HuH-7 (cell line): ENCODE data around the gene DGCR8.
"Not testable (repeated sequence)": the region's sequence is repeated elsewhere in the genome, so short reads cannot be mapped to it uniquely, and the experiment has no call there.

ENCODE experiments used
- DNase-seq: peaks from one replicate; pipeline ENCODE4 v3.0.0; 2011; ENCODE audit warnings: low spot score

The DGCR8 gene

DNA sequence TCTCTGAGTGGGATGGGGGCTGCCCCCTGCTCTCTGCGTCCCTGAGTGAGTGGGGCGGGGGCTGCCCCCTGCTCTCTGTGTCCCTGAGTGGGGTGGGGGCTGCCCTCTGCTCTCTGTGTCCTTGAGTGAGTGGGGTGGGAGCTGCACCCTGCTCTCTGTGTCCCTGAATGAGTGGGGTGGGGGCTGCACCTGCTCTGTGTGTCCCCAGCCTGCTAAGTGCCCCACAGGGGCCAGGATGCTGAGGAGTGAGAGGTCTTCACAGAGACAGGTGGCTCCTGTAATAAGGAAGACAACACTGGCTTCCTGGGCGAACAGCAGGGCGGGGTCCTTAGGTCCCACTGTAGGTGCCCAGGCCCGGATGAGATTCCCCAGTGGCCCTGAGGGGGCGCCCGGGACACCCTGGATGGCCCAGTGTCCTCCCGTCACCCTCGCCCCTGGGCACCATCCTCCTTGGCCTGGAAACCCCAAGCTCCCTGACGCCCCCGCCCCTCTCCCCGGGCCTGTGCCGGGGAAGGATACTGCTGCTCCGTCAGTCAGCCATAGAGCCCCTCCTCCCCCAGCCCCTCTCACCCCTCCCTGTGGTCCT lies 74.7 kb downstream of the DGCR8 start:
- DNase-seq: peak; percentile 44

DNA sequence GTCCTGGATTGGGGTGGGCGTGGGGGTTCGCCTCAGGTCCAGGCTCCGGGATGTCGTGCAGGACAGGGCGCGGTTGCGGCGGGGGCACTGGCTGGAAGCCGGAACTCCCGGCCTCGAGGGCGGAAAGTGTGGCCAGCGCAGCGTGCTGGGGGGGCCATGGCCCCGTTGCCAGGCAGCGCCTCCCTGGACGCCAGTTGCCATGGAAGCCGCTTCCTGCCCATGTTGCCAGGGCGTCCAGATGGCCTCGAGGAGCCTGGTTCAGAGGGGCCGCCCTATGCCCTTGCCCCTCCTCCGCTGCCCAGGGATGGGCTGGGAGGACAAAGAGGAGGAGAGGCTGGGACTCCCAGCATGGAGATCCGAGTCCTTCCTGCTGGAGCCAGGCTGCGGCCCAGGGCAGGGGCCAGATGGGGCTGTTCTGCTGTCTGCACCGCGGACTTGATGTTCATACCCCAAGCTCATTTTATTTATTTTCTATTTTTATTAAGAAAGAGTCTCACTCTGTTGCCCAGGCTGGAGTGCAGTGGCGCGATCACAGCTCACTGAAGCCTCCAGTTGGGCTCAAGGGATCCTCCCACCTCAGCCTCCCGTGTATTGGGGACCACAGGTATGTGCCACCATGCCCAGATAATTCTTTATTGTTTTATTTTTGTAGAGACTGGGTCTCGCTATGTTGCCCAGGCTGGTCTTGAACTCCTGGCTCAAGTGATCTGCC lies 75.4 kb downstream of the DGCR8 start:
- DNase-seq: no peak

DNA sequence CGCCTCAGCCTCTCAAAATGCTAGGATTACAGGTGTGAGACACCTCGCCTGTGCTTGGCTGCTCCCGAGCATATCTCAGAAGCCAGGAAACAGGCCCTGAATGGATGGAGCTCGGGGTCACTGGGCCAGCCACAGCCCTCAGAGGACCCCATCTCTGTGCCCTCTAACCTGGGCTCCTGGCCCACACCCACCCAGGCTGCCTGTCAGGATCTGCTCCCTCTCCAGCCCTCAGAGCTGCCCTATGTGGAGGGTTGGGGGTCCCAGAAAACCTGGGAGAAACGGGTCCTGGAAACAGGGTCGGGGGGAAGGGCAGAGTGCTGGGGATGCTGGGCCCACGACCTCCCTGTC lies 76.0 kb downstream of the DGCR8 start:
- no peak for DNase-seq

DNA sequence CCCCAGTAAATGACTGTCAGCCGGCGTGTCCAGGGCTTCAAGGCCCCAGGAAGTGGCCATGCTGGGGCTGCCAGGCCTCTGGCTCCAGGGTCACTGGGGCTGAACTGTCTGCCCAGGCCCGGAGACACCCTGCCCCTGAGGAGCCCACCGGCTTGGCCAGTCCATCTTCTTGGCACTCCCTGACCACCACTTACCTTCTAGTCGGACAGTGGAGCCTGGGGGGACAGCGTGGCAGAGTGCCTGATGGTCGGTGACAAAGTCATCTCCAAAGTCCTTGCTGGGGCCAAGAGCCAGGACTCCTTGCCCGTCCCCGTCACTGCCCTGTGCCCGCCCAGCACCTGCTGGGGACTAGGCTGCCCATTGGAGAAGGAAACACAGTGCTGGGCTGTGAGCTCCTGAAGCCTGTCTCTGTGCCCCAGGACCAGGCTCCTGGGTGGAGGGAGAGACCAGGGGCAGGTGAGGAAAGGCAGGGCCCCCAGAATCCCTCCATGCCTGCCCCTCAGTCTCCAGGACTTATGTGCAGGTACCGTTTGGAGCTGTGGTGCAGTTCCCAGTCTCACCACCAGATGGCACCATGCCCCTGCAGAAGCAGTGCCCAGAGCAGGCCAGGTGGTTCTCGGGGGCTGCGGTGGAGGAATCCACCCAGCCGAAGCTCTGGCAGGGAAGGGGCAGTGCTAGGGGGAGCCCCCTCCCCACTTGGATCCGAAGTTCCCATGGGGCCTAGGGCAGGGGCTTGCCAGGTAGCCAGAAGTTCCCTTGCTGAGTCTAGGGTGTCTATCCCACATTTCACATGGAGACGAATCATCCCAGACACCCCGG lies 76.8 kb downstream of the DGCR8 start:
- peak; percentile 98 for DNase-seq

DNA sequence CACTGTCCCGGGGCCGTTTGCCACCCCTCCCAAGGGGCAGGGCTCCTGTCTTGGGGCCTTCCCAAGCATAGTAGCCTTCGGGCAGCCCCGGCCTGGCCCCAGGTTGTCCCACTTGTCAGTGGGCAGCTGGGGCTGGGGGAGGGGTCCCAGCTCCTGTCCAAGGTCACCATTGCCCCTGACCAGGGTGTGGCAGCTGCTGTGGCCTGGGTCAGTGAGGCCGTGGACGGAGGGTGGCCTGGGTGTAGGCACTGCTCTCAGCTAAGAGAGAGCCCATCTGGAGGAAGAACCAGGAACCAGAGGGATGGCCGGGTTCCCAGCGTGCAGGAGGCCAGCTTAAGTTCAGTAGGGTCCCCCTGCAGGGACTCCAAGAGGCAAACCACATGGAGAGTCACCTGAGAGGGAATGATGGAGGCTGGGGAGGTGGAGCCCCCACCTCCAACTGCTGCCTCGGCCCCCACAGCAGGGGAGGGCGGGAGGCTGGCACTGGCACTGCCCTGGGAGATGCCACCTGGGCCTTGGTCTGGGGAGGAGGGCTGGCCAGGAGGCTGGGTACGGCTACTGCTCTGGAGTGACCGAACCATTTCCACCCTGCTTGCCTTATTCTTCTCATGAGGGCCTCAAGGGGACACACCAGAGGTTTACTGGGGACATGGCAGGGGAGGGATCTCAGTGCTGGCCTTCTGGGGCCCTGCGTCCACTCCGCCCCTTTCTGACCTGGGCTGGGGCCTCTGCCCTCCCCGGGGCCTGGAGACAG lies 77.6 kb downstream of the DGCR8 start:
- DNase-seq: no peak

DNA sequence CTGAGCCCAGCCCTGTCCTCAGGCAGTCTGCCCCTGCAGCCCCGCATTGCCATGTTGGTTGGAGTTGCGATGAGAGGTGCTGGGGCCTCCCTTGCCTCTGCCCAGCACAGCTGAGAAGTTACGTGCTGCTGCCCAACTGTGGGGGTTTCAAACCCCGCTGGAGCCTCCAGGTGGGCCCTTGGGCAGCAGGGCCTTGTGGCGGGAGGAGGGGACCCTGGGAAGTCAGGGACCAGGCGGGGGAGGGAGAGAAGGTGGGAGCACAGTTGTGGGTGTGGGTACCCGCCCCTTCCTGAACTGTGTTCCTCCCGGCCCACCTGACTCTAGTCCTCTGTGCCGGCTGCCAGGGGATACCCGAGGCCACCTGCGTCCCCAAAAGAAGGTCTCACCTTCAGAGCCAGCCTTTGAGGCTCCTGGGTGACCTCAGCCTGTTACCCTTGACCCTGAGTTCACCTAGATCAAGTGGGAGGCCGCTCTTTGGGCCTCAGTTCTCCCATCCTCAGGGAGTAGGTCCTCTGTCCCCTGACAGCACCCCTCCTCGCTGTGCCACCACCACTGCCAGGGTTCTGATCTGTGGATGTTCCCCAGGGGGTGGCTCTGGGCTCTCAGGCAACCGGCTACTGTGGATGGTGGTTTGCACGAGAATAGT lies 78.5 kb downstream of the DGCR8 start:
- no peak for DNase-seq

DNA sequence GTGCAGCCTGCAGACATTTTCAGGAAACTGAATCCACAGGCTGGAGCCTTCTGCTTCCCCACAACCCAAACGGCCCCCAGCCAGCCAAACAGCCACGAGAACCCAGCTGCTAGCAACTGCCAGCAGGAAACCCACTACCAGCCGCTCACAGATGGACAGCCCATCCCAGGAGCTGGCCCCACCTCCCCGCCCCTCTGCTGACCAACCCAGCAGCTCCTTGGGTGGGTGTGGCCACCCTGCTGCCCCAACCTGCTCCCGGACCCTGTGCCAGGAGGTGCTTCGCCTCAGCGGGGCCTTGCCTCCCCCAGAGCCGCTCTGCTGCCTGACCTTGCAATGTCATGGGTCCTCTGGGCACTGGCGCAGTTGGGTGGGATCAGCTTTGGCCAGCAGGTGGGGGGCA lies 79.0 kb downstream of the DGCR8 start:
- DNase-seq: no peak

DNA sequence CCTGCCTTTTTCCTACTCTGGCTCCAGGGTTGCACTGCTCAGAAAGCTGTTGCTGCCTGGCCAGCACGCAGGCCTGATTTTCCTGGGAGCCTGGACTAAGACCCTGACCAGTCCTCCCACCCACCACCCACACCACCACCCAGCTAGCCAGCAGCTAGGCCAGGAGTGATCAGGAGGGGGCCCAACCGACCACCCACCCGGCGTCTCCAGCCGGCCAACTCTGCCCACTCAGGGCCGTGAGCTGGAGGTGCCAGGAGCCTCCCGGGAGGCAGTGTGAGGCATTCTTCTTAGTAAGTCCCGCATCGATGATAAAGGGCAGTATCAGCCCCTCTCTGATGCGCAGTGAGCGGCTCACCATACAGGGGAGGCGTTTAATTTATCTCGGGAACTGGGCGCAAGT lies 79.5 kb downstream of the DGCR8 start:
- DNase-seq: not testable (repeated sequence)

DNA sequence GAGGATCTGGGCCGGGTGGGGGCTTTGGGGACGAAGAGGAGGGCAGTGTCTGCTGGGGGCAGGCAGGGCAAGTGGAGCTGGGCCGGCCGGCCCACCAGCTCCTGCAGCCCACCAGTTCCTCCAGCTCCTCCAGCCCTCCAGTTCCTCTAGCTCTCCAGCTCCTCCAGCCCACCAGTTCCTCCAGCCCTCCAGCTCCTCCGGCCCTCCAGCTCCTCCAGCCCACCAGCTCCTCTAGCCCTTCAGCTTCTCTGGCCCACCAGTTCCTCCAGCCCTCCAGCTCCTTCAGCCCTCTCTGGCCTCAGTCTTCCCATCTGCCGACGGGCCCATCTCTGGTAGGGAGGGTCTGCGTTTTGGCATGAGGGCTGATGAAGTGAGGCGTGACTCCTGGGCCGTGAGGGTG lies 80.0 kb downstream of the DGCR8 start:
- no peak for DNase-seq
